IMR-90 (cell line): ENCODE data around the gene SLC17A9. TPM values are rescaled to one million over a fixed set of nuclear protein-coding genes. Genes with fewer than 3 reads are reported as not detected.

Experiments used
- ATAC-seq: fragments of 200-7000 bp; cut with Tn5 transposase; 2 replicates; pipeline ENCODE4 v1.9.1; 2020; ENCODE audit warnings: low read depth, mild to moderate bottlenecking, moderate library complexity
- BruUV-seq: library from RNA; stranded (reverse); fragments of 400-500 nt; replicated peaks from 2 replicates; lab custom pipeline; 2021; lab: Mats Ljungman, UMichigan
- CTCF ChIA-PET: fragments of 300-600 bp; formaldehyde crosslinking; extraction: SDS; loops from one replicate; lab custom pipeline; 2021; ENCODE audit warnings: antibody characterized with exemption; lab: Yijun Ruan, JAX
- POLR2A ChIA-PET: fragments of 300-600 bp; sonication (Branson Sonifier 250); formaldehyde crosslinking; loops from one replicate; lab custom pipeline; 2022; ENCODE audit warnings: antibody characterized with exemption; ENCODE audit not compliant: unreplicated experiment; lab: Charles Lee
- DNase-seq: peaks from one replicate; pipeline ENCODE4 v3.0.0; 2013
- H2AFZ ChIP-seq: replicated peaks from 2 replicates; pipeline ENCODE3; 2013; ENCODE audit warnings: low read length, mild to moderate bottlenecking; ENCODE audit not compliant: poor library complexity
- H2AK5ac ChIP-seq: 2 replicates; pipeline ENCODE4 v1.6.1; 2013; ENCODE audit warnings: low read depth, low read length, inconsistent platforms
- H2AK9ac ChIP-seq: replicated peaks from 2 replicates; pipeline ENCODE3; 2013; ENCODE audit warnings: mild to moderate bottlenecking, low read depth, low read length, moderate library complexity; ENCODE audit not compliant: poor library complexity
- H2BK120ac ChIP-seq: 2 replicates; pipeline ENCODE4 v1.6.1; 2013; ENCODE audit warnings: low read depth, low read length, inconsistent platforms
- H2BK15ac ChIP-seq: 3 replicates; pipeline ENCODE4 v1.6.1; 2013; ENCODE audit warnings: low read depth, low read length, inconsistent platforms
- H2BK20ac ChIP-seq: 2 replicates; pipeline ENCODE4 v1.6.1; 2013; ENCODE audit warnings: low read depth, mild to moderate bottlenecking, inconsistent platforms, low read length, moderate library complexity
- H2BK5ac ChIP-seq: 2 replicates; pipeline ENCODE4 v1.6.1; 2013; ENCODE audit warnings: mild to moderate bottlenecking, low read depth, low read length, inconsistent platforms; ENCODE audit not compliant: poor library complexity, severe bottlenecking
- H3K14ac ChIP-seq: replicated peaks from 2 replicates; pipeline ENCODE4 v1.6.1; 2013; ENCODE audit warnings: low read depth, low read length, inconsistent platforms
- H3K18ac ChIP-seq: 2 replicates; pipeline ENCODE4 v1.6.1; 2013; ENCODE audit warnings: low read depth, low read length, control low read depth
- H3K23ac ChIP-seq: 2 replicates; pipeline ENCODE4 v1.6.1; 2013; ENCODE audit warnings: low read depth, low read length, inconsistent platforms
- H3K27ac ChIP-seq: 2 replicates; pipeline ENCODE4 v1.5.1; 2013; ENCODE audit warnings: mild to moderate bottlenecking, control low read depth, low read length; ENCODE audit not compliant: insufficient read depth
- H3K27me3 ChIP-seq: 2 replicates; pipeline ENCODE4 v1.6.1; 2013; ENCODE audit warnings: low read length; ENCODE audit not compliant: control insufficient read depth, insufficient read depth
- H3K36me3 ChIP-seq: 2 replicates; pipeline ENCODE4 v1.6.1; 2013; ENCODE audit warnings: low read length, mixed read lengths; ENCODE audit not compliant: control insufficient read depth, insufficient read depth
- H3K4ac ChIP-seq: 2 replicates; pipeline ENCODE4 v1.6.1; 2013; ENCODE audit warnings: low read depth, low read length, inconsistent platforms
- H3K4me1 ChIP-seq: 2 replicates; pipeline ENCODE4 v1.6.1; 2013; ENCODE audit warnings: low read length, mixed read lengths; ENCODE audit not compliant: control insufficient read depth, insufficient read depth
- H3K4me2 ChIP-seq: 2 replicates; pipeline ENCODE4 v1.6.1; 2013; ENCODE audit warnings: low read depth, mild to moderate bottlenecking, control low read depth, low read length, moderate library complexity
- H3K4me3 ChIP-seq: 2 replicates; pipeline ENCODE4 v1.5.1; 2013; ENCODE audit warnings: low read depth, mild to moderate bottlenecking, control low read depth, low read length, moderate library complexity; ENCODE audit not compliant: insufficient read depth
- H3K56ac ChIP-seq: 2 replicates; pipeline ENCODE4 v1.6.1; 2013; ENCODE audit warnings: low read length, inconsistent platforms; ENCODE audit not compliant: insufficient read depth; ENCODE audit errors: extremely low read depth
- H3K79me1 ChIP-seq, 2 experiments: 2 replicates each; pipeline ENCODE4 v1.6.1; 2013; ENCODE audit warnings: low read length in 2 of 2, inconsistent platforms in 1 of 2, low read depth in 1 of 2
- H3K9ac ChIP-seq: 2 replicates; pipeline ENCODE4 v1.6.1; 2013; ENCODE audit warnings: low read depth, low read length, control low read depth
- H3K9me1 ChIP-seq: 2 replicates; pipeline ENCODE4 v1.6.1; 2013; ENCODE audit warnings: low read length, inconsistent platforms; ENCODE audit not compliant: insufficient read depth
- H3K9me3 ChIP-seq: 2 replicates; pipeline ENCODE4 v1.6.1; 2013; ENCODE audit warnings: low read length; ENCODE audit not compliant: control insufficient read depth, insufficient read depth
- H4K20me1 ChIP-seq: 2 replicates; pipeline ENCODE4 v1.6.1; 2013; ENCODE audit warnings: low read length, inconsistent platforms; ENCODE audit not compliant: insufficient read depth
- H4K5ac ChIP-seq: 2 replicates; pipeline ENCODE4 v1.6.1; 2013; ENCODE audit warnings: mild to moderate bottlenecking, low read depth, low read length, control low read depth
- H4K8ac ChIP-seq, 2 experiments: 2 replicates each; pipeline ENCODE4 v1.6.1; 2013; ENCODE audit warnings: low read depth in 2 of 2, low read length in 2 of 2, control low read depth in 1 of 2, inconsistent platforms in 1 of 2
- H4K91ac ChIP-seq: 2 replicates; pipeline ENCODE4 v1.6.1; 2013; ENCODE audit warnings: low read depth, low read length, inconsistent platforms; ENCODE audit not compliant: insufficient read depth
- BHLHE40 ChIP-seq: fragments of 150-350 bp; IDR thresholded peaks from 2 replicates; pipeline ENCODE4 v1.6.1; 2016; ENCODE audit warnings: mild to moderate bottlenecking, low read depth, low read length
- CEBPB ChIP-seq: IDR thresholded peaks from 2 replicates; pipeline ENCODE4 v1.6.1; 2012; ENCODE audit warnings: low read depth, low read length, improper control_type of control experiment
- CHD1 ChIP-seq: IDR thresholded peaks from 2 replicates; pipeline ENCODE4 v1.6.1; 2012; ENCODE audit warnings: low read depth, low read length, improper control_type of control experiment
- CTCF ChIP-seq: conservative IDR thresholded peaks from 2 replicates; pipeline ENCODE4 v1.5.1; 2012; ENCODE audit warnings: mild to moderate bottlenecking, low read depth, low read length, improper control_type of control experiment
- ELK1 ChIP-seq: fragments of 150-350 bp; IDR thresholded peaks from 2 replicates; pipeline ENCODE4 v1.6.1; 2016; ENCODE audit warnings: low read depth, mild to moderate bottlenecking, low read length, moderate library complexity, borderline replicate concordance
- FOS ChIP-seq: fragments of 150-350 bp; IDR thresholded peaks from 2 replicates; pipeline ENCODE4 v1.6.1; 2016; ENCODE audit warnings: low read depth, low read length
- MAFK ChIP-seq: IDR thresholded peaks from 2 replicates; pipeline ENCODE4 v1.6.1; 2012; ENCODE audit warnings: low read depth, low read length, improper control_type of control experiment
- MAZ ChIP-seq: IDR thresholded peaks from 2 replicates; pipeline ENCODE4 v1.6.1; 2012; ENCODE audit warnings: low read depth, mild to moderate bottlenecking, low read length, improper control_type of control experiment, moderate library complexity, borderline replicate concordance
- MXI1 ChIP-seq: IDR thresholded peaks from 2 replicates; pipeline ENCODE4 v1.6.1; 2012; ENCODE audit warnings: low read depth, mild to moderate bottlenecking, low read length, moderate library complexity, borderline replicate concordance
- NFE2L2 ChIP-seq: fragments of 150-350 bp; IDR thresholded peaks from 2 replicates; pipeline ENCODE4 v1.6.1; 2016; ENCODE audit warnings: low read depth, mild to moderate bottlenecking, low read length
- POLR2A ChIP-seq: IDR thresholded peaks from 2 replicates; pipeline ENCODE4 v1.6.1; 2012; ENCODE audit warnings: mild to moderate bottlenecking, low read depth, low read length
- RAD21 ChIP-seq: IDR thresholded peaks from 2 replicates; pipeline ENCODE4 v1.6.1; 2012; ENCODE audit warnings: low read length, improper control_type of control experiment
- RCOR1 ChIP-seq: IDR thresholded peaks from 2 replicates; pipeline ENCODE4 v1.6.1; 2012; ENCODE audit warnings: mild to moderate bottlenecking, low read length, improper control_type of control experiment; ENCODE audit not compliant: insufficient replicate concordance
- RFX5 ChIP-seq: IDR thresholded peaks from 2 replicates; pipeline ENCODE4 v1.8.0; 2012; ENCODE audit warnings: low read depth, mild to moderate bottlenecking, low read length, moderate library complexity
- SMC3 ChIP-seq: fragments of 150-350 bp; IDR thresholded peaks from 2 replicates; pipeline ENCODE4 v1.6.1; 2016; ENCODE audit warnings: low read depth, mild to moderate bottlenecking, antibody characterized with exemption, low read length, moderate library complexity
- USF2 ChIP-seq: fragments of 150-350 bp; IDR thresholded peaks from 2 replicates; pipeline ENCODE4 v1.6.1; 2017; ENCODE audit warnings: mild to moderate bottlenecking, antibody characterized with exemption, low read length, low read depth
- WGBS, 2 experiments: methylation state at CpG; one replicate each; pipeline versions ENCODE4 v1.1.5 to v1.1.7; 2013; ENCODE audit warnings: missing lambda C conversion rate in 2 of 2; ENCODE audit not compliant: insufficient read length in 1 of 2; ENCODE audit errors: extremely low coverage in 2 of 2; 5-methylcytosine and 5-hydroxymethylcytosine counted together
- dilution Hi-C: fragments of 300-500 bp; cut with HindIII; formaldehyde crosslinking; loops from one replicate; pipeline ENCODE4 v1.14.3; 2018; ENCODE audit warnings: low sequenced_read_pairs; ENCODE audit not compliant: unreplicated experiment
- in situ Hi-C: fragments of 300-500 bp; cut with MboI; formaldehyde crosslinking; loops from 3 replicates; pipeline ENCODE4 v1.14.3; 2019; ENCODE audit warnings: low sequenced_read_pairs, inconsistent platforms, mixed read lengths
- intact Hi-C: fragments of 100-400 bp; cut with micrococcal nuclease; formaldehyde crosslinking; loops from 2 replicates; pipeline ENCODE4 v1.10.0; 2022
- polyA plus RNA-seq, 3 experiments: library from polyadenylated mRNA; depleted of rRNA; stranded (reverse); fragments of >200 nt; gene quantifications; 2 replicates each; pipeline ENCODE4 v1.2.3, GENCODE V29; 2012; ENCODE audit warnings: low replicate concordance in 1 of 3
- total RNA-seq: library from RNA; depleted of rRNA; stranded (reverse); fragments of >200 nt; gene quantifications from 2 replicates; pipeline ENCODE4 v1.2.3, GENCODE V29; 2012

Gene SLC17A9
- total and polyA plus RNA-seq, 2 of the 4 experiments (the other 2 are of a cell fraction) = 2.2 to 14.4 TPM

GRCh38 chr20:63011798-63012197 lies 59.3 kb downstream of the SLC17A9 start:
- dilution Hi-C loops = no loop called here
- H4K5ac ChIP-seq = no peak overlapping the region
- H3K4ac ChIP-seq = no peak overlapping the region
- ATAC-seq = no peak
- H4K8ac ChIP-seq = no peak overlapping the region
- peaks cover 80% of the 10 kb centered on the region for H3K27me3 ChIP-seq
- no peak for DNase-seq
- intact Hi-C loops = no loop called here
- H2AK5ac ChIP-seq = no peak overlapping the region
- CTCF ChIA-PET = no interaction called here
- no CpG with 5 or more reads among the region's 3 CpGs for WGBS, 2 experiments
- H2BK120ac ChIP-seq = no peak overlapping the region
- no peak overlapping the region for H3K56ac ChIP-seq
- H3K4me1 ChIP-seq = no peaks in the 10 kb centered on the region
- no peaks in the 10 kb centered on the region for H3K79me1 ChIP-seq
- H3K4me2 ChIP-seq = no peak overlapping the region
- H3K23ac ChIP-seq = no peak overlapping the region
- no peak overlapping the region for H2AFZ ChIP-seq
- POLR2A ChIA-PET = no interaction called here
- in situ Hi-C loops = loop anchor here (10.0 to 25.0 kb wide), 2 partner anchors 137 to 324 kb away; no protein-coding TSS in a partner anchor
- no peaks in the 10 kb centered on the region for H3K9me1 ChIP-seq
- H2AK9ac ChIP-seq = no peak overlapping the region
- no peak overlapping the region for H2BK15ac ChIP-seq
- no peak overlapping the region for H2BK5ac ChIP-seq
- no peak overlapping the region for H3K14ac ChIP-seq
- peaks cover 13% of the 10 kb centered on the region for H3K9me3 ChIP-seq
- no peak overlapping the region for H3K9ac ChIP-seq
- no peak overlapping the region for H2BK20ac ChIP-seq
- BruUV-seq = no TSS peak
- H3K4me3 ChIP-seq = no peak overlapping the region
- no peak overlapping the region for H4K91ac ChIP-seq
- H3K18ac ChIP-seq = no peak overlapping the region
- no peak overlapping the region for H3K27ac ChIP-seq
- H4K20me1 ChIP-seq = 0 out of 2 replicates have a peak, but pooled peaks cover 4% of the 10 kb centered on the region
- TF ChIP-seq CHD1 (no peak), RAD21 (no peak), MAFK (no peak), ELK1 (no peak), RCOR1 (no peak), POLR2A (no peak), USF2 (no peak), CEBPB (no peak), FOS (no peak), RFX5 (no peak), MAZ (no peak), BHLHE40 (no peak), SMC3 (no peak), MXI1 (no peak), CTCF (no peak), NFE2L2 (no peak)
- H3K36me3 ChIP-seq = no peaks in the 10 kb centered on the region
